GM19328 (cell line): ENCODE data around the gene BAZ2B.
"Not testable (repeated sequence)": the region's sequence is repeated elsewhere in the genome, so short reads cannot be mapped to it uniquely, and the experiment has no call there.

Experiments
- ATAC-seq: cut with Tn5 transposase; IDR thresholded peaks from one replicate; pipeline ENCODE4 v1.9.1; 2021; ENCODE audit warnings: mild to moderate bottlenecking, moderate library complexity; ENCODE audit not compliant: unreplicated experiment

The BAZ2B gene, protein sequence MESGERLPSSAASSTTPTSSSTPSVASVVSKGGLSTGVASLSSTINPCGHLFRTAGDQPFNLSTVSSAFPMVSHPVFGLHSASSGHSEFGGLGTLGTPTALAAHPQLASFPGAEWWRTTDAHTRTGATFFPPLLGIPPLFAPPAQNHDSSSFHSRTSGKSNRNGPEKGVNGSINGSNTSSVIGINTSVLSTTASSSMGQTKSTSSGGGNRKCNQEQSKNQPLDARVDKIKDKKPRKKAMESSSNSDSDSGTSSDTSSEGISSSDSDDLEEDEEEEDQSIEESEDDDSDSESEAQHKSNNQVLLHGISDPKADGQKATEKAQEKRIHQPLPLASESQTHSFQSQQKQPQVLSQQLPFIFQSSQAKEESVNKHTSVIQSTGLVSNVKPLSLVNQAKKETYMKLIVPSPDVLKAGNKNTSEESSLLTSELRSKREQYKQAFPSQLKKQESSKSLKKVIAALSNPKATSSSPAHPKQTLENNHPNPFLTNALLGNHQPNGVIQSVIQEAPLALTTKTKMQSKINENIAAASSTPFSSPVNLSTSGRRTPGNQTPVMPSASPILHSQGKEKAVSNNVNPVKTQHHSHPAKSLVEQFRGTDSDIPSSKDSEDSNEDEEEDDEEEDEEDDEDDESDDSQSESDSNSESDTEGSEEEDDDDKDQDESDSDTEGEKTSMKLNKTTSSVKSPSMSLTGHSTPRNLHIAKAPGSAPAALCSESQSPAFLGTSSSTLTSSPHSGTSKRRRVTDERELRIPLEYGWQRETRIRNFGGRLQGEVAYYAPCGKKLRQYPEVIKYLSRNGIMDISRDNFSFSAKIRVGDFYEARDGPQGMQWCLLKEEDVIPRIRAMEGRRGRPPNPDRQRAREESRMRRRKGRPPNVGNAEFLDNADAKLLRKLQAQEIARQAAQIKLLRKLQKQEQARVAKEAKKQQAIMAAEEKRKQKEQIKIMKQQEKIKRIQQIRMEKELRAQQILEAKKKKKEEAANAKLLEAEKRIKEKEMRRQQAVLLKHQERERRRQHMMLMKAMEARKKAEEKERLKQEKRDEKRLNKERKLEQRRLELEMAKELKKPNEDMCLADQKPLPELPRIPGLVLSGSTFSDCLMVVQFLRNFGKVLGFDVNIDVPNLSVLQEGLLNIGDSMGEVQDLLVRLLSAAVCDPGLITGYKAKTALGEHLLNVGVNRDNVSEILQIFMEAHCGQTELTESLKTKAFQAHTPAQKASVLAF (N-terminal part only)

DNA sequence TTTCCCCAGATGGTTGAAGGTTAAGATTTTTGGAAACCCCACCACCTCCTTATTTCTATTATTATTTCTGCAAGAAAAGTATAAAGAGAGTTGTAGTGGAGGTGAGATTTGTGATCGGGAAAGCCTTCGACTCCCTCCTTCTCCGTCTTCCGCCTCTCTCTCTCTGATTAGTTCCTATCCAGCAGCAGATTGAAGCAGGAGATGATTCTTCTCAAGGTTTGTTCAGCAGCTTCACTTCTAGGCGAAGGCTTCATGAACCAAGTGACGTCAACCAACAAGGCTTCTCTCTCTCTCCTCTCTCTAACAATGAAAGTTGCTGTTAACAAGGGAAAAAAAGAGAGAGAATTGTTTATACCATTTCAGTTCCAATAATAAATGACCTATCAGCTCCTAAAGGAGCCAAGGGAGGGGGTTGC, at the start of gene BAZ2B:
TSS of gene BAZ2B (minus strand) at position 263 of the 416 bp plus-strand sequence. CDS start 137,829 bp downstream, outside the sequence.
- no peak for ATAC-seq

DNA sequence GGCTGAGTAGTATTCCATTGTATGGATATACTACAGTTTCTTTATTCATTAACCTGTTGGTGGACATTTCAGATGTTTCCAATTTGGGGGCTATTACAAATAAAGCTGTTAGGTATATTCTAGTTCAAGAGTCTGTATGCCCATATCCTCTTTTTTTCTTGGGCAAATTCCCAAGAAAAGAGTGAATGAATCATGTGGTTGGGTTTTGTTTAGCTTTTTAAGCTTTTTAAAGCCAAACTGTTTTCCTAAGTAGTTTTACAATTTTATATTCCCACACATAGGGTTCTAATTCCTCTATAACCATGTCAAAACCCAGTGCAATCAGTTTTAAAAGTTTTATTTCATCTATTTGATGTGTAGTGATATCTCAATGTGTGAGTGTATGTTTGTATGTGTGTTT, 44.9 kb upstream of the BAZ2B start:
- no peak for ATAC-seq

DNA sequence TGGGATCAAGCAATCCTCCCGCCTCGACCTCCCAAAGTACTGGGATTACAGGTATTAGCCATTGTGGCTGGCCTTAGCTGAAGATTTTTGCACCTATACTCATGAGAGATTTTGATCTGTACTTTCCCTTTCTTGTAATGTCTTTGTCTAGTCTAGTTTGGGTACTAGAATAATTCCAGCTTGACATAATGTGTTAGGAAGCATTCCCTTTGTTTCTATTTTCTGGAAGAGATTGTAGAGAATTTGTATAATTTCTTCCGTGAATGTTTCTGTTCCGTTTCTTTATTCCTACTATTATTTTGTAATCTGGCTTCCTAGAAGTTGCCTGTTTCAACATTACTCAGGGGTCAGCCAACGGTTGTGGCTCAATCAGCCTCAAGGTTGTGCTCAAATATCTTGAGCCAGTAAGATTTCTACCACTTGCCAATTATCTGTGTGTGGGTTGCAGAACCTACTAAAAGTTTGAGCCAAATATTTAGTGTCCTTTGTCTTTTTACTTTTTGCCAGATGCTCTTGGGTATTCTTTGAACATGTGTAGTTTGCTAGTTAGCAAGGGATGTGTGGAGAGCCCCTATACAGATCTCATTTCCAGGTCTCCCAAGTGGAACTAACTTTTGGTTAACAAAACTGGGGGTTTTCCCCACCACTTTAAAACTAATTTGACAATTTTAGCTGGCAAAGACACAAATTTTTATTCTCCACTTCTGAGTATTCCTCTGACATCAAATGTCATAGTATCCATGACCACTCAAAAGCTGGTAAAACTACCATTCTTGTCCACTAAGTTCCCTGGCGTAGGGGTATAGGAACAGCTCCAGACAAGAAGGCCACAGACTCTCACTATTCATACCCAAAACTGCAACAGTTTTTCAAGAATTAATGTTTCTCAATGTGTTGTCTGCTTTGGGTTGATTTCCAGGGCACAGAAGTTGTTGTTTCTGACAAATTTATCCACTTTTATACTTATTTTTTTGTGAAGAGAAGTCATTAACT, 42.8 kb upstream of the BAZ2B start:
- ATAC-seq, result no peak

DNA sequence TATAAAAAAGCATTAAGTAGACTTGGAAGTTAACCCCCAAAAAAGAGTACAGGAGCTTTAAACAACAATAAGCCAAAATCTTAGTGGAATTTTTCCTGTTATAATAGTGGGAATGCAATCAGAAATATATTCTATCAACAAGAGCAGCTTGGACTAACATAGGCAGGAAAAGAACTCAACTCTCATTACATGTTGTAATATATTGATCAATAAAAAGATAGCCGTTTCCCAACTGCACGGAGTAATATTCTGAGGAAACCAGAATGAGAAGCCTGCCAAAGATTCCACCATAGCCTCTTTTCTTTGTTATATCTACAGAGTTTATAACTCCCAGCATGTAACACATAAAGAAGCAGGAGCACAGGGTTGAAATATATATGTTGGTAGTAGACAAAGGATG, 37.6 kb upstream of the BAZ2B start:
- ATAC-seq, result no peak

DNA sequence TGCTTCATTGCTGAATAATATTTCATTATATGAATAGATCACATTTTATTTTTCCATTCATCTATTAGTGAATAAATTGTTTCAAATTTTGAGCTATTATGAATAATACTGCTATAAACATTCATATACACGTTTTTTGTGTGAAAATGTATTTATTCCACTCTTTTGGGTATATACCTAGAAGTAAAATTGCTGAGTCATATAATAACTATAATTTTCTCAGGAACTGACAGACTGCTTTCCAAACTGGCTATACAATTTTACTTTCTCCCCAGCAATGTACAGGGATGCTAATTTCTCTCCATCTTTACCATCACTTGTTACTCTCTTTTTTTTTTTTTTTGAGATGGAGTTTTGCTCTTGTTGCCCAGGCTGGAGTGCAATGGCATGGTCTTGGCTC, 35.5 kb upstream of the BAZ2B start:
- ATAC-seq, result no peak

DNA sequence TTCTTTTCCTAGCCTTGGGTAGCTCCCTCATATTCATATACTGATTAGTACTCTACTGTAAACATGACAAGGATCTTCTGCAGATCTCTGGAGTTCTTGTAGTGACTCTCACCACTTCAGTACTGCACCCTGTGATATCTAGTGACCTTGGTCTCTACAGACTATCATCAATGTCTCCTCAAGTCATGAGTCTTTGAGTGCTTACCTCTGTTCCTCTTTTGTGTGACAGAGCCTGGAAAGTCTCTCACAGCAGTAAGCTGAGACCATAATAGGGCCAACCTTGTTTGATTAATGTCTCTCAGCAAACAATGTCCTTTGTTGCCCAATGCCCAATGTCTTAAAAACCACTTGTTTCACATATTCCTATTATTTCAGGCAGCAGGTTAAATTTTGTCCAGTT, 34.2 kb upstream of the BAZ2B start:
- no peak for ATAC-seq

DNA sequence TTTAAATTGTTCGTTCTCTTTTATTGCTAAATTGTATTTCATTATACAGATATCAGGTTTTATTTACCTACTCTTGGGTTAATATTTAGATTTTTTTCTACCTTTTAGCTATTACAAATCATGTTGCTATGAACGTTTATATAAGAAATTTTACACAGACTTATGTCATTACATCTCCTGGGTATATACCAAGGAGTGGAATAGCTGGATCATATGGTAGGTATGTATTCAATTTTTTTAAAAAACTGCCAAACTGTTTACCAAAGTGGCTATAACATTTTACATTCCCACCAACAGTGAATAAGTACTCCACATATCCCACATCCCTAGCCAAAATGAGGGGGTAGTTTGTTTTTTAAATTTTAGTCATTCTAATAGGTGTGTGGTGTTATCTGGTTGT, 32.3 kb upstream of the BAZ2B start:
- ATAC-seq, result no peak

DNA sequence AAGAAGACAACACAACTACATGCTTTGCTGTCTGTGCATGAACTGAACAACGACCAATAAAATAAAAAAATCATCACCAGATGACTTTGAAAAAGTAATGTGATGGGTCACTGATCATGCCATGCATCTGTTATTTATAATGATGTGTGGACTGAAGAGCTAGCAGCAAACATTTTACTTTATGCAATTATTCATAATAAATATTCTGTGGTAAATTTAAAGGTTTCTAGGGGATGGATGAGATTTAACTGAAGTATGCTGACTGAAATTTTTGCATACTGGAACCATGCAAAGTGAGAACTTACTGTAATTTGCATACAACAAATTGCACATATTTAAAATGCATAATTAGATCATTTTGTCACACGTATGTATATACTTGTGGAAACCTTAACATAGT, 31.3 kb upstream of the BAZ2B start:
- ATAC-seq, result no peak

DNA sequence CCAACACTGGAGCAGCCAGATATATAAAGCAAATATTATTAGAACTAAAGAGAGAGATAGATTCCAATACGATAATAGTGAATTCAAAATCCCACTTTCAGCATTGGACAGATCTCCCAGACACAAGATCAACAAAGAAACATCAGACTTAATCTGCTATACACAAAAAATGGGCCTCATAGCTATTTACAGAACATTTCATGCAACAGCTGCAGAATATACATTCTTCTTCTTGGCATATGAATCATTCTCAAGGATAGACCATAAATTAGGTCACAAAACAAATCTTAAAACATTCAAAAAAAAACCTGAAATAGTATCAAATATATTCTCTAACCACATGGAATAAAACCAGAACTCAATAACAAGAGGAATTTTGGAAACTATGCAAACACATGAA, 23.8 kb upstream of the BAZ2B start:
- no peak for ATAC-seq

DNA sequence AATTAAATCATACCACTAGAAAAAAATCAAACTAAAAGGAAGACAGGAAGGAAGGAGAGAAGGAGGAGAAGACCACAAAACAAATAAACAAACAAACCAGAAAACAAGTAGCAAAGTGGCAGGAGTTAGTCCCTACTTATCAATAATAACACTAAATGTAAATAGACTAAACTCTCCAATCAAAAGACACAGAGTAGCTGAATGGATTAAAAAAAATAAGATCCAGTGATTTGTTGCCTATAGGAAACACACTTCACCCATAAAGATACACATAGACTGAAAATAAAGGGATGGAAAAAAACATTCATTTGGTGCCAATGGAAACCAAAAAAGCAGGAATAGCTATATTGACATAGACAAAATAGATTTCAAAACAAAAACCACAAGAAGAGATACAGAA, 23.4 kb upstream of the BAZ2B start:
- no peak for ATAC-seq

DNA sequence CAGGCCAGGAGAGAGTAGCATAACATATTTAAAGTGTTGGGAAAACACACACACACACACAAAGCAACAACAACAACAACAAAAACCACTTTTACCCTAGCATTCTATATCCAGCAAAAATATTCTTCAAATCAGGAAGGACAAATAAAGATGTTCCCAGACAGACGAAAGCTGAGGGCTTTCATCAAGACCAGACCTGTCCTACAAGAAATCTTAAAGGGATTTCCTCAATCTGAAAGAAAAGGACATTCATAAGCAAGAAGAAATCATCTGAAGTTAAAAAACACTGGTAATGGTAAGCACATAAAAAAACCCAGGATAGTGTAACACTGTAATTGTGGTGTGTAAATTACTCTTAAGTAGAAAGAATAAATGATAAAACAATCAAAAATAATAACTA, 22.7 kb upstream of the BAZ2B start:
- no peak for ATAC-seq

DNA sequence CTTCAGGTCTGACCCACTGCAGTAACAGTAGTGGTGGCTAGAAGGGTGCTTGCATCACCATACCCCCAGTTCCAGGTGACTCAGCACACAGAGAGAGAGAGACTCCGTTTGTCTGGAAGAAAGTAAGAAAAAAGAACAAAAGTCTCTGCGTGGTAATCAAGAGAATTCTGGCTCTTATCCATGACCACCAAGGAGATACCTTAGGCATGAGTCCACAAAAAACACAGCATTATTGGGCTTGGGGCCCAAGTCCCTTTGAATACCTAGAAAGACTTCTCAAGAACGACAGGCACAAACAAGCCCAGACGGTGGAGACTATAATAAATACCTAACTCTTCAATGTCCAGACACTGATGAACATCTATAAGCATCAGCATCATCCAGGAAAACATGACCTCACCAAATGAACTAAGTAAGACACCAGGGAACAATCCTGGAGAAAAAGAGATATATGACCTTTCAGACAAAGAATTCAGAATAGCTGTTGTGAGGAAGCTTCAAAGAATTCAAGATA, 21.7 kb upstream of the BAZ2B start:
- ATAC-seq, result no peak

DNA sequence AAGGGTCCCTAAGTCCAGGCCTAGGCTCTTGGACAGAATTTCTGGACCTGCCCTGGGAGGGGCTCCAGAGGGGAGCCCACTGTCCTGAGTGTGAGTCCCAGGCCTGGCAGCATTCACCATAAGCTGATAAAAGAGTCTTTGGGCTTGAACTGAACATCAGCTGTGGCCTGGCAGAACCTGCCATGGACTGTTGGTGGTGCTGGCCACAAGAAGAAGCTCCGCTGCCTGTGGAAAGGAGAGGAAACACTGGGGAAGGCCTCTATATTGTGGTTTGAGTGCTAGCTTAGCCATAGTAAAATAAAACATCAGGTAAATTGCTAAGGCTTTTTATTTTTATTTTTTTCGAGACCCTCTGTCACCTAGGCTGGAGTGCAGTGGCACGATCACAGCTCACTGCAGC, 20.9 kb upstream of the BAZ2B start:
- no peak for ATAC-seq

DNA sequence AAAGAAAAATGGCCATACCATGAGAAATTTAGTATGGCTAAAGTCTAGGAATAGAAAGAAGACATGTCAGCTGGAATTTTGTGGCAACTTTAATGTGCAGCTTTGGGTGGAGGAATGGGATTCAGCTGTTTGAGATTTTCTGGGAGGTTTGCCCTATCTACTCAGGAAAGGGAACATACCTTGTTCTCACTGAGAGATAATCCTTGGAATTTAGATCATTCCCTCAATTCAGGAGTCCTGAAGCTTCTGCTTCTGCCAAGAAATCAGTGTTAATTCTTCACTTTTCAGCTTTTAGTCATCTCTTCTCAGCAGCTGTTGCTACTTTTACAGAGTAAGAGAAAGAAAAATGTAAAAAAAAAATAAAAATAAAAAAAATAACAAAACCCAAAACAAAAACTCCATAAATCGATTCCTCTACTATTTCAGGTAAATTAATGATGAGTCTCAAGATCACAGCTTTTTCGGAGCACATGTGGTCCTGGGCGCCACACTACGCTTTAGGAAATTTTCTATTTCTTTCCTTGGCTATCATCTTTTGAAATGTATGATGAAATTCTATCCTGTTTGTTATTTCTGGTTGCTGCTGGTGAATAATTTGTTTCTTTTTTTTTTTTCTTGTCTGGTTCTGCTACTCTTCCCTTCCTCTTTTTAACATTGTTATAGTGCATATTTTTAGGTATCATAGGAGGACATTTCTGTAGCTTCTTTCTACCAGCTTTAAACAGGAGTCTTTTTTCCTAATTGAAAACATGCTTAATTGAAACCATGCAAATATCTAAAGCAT, 18.9 kb upstream of the BAZ2B start:
- no peak for ATAC-seq

DNA sequence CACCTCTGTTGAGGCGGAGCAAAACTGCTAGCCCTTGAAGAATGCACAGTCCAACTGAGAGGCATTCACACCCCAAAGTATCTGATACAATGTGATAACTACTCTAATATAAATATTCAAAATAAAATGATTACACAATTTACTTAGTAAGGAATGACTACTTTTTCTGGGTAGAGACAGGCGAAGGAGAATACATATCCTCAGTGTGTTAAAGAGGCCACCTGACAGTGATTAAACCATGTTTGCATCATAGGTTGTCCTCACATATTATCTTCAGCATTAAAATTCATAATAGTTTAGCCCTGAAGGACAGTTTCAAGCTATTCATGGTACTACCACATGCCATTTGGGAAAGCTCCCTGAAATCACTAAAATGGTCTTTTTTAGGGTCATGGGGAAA, 16.9 kb upstream of the BAZ2B start:
- ATAC-seq, result no peak

DNA sequence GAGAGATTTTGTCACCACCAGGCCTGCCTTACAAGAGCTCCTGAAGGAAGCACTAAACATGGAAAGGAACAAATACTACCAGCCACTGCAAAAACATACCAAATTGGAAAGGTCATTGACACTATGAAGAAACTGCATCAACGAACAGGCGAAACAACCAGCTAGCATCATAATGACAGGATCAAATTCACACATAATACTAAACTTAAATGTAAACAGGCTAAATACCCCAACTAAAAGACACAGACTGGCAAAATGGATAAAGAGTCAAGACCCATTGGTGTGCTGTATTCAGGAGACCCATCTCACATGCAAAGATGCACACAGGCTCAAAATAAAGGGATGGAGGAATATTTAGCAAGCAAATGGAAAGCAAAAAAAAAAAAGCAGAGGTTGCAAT, 9.3 kb upstream of the BAZ2B start:
- ATAC-seq, result not testable (repeated sequence)

DNA sequence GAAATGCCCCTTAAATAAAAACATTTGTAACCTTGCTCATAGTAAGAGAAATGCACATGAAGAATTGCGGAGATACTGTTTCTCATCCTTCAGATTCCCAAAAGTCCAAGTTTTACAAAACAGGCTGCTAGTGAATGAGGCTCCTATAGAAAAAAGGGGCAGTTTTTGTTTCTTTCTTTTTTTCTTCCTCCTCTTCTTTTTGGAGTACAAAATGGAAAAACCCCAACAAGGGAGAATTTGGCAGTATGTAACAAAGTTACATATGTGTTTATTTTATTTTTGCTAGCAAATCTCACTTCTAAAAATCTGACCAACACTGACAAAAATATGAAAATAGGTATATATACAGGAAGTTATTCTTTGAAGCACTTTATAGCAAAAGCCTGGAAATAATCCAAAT, 7.1 kb upstream of the BAZ2B start:
- no peak for ATAC-seq

DNA sequence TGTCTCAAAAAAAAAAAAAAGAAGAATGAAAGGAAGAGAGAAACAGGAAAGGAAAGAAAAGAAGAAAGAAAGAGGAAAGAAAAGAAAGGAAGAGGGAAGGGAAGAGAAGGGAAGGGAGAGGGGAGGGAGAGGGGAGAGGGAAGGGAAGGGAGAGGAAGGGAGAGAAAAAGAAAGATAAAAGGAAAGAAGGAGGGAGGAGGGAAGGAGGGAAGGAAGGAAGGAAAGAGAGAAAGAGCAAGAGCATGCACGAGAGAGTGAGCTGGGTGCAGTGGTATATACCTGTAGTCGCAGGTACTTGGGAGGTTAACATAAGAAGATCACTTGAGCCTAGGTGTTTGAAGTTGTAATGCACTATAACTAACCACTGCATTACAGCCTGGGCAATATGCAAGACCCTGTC, 6.6 kb upstream of the BAZ2B start:
- no peak for ATAC-seq

DNA sequence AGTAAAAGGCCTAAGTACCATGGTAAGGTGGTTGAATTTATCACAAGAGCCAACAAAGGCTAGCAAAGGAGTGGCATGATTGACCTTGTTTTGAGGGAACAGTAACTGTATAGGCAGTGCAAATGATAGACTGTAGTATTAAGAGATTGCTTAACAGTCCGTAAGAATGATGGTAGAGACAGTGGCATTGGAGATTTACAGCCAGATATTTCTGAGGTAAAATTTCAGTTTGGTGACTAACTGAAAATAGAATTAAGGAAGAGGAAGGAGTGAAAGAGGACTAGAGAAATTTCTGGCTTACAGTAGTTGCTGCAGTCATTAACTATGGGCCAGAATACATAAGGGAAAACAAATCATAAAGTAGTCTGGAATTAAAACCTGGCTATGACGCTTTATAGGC, 4.4 kb upstream of the BAZ2B start:
- no peak for ATAC-seq
